NCI-H526 treated with DMSO at 0.1 percent for 48 hours (cell line): ENCODE measurements around the gene SLAMF1.

Experiments used
- DNase-seq: peaks from one replicate; lab custom pipeline; 2025; lab: John Stamatoyannopoulos, UW

The SLAMF1 gene

GRCh38 chr1:160625321-160625720 lies 21.5 kb downstream of the SLAMF1 start:
- no peak for DNase-seq

- DNase-seq: peak; percentile 88
Measured at GRCh38 chr1:160624464-160624863, 22.4 kb downstream of the SLAMF1 start.

DNA sequence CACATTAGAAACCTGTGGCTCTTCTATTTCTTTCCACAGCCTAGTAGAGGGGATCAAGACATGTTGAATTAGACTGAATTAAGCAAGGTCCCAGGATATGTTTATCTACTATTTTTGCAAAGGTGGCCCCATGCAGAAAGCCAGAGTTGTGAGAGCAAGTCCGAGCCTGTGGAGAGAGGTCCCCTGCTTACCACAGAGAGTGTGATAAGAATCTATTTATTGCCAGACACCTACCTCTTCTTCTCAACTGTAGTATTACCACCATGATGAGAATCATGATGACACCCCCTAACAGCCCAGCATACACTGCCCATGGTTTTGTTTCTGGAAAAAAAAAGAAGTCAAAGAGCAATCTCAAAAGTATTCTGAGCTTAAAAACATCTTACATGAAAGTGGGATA lies 23.0 kb downstream of the SLAMF1 start:
- DNase-seq: no peak

DNA sequence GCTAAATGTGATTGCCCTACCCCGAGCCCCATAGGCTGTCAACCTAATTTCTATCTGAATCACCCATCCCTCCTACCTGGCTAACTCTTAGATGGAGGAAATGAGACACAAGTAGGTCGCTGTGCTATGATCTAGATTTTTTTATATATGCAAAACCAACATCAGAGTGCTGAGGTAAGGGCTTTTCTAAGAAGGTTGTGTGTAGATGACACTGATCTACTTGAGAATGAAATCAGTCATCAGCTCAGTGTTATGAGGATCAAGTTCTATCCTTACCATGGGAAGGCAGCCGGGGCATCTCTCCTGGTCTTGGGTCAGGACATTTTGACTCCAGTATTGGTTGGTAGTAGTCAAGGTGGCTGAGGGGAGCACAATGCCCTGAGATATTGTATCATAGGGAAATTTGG lies 23.6 kb downstream of the SLAMF1 start:
- DNase-seq: no peak

GRCh38 chr1:160622501-160623226 lies 24.2 kb downstream of the SLAMF1 start:
- DNase-seq: no peak

DNA sequence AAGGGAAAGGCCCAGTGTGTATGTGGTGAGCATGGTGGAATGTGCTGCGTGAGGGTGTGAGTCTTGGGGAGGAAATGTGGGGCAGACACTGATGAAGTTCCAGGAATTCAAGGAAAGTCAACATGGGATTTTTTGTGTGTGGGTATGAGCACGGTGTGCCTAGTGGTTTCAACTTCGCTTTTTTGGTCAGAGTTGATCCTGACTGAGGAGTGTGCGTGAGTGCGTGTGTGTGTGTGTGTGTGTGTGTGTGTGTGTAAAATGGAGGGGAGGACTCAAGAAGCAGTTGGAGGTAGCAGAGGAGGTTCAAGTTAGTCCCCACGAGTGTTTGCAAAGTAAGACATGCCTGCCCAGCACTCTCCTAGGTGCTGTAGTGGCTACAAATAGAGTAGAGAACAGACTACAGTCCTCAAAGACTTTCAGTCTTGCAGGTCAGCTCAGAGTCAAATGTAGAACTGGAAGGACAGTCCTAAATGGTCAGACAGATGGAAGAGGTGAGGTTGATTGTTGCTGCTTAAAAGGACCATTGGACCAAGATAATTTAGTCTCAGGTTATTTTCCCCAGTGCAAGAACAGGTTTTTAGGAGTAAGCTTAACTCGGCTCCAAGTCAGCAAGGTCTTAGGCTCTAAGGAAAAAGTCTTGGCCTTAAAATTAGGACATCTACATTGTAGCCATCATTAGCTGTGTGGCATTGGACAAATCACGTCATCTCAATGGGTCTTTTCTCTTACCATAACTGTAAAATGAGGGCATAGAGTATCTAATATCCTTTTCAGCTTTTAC lies 25.0 kb downstream of the SLAMF1 start:
- DNase-seq: no peak

DNA sequence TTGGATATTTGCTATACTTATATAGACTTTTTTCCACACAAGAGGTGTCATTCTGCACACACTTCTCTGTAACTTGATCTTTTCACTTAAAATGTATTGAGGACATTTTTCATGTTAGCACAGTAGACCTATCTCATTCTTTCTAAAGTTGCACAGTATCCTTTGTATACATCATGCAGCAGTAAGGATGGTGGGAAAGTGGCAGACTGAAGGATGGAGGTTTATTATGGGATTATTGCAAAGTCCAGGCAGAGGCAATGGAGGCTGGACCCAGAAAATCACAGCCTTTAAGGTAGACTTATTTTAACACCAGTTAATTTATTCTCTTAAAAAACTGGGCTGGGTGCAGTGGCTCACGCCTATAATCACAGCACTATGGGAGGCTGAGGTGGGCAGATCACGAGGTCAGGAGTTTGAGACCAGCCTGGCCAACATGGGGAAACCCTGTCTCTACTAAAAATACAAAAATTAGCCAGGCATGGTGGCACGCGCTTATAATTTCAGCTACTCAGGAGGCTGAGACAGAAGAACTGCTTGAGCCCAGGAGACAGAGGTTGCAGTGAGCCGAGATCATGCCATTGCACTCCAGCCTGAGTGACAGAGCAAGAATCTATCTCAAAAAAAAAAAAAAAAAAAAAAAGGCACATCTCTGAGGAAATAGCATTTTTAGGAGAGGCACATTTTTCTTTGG lies 25.8 kb downstream of the SLAMF1 start:
- no peak for DNase-seq

DNA sequence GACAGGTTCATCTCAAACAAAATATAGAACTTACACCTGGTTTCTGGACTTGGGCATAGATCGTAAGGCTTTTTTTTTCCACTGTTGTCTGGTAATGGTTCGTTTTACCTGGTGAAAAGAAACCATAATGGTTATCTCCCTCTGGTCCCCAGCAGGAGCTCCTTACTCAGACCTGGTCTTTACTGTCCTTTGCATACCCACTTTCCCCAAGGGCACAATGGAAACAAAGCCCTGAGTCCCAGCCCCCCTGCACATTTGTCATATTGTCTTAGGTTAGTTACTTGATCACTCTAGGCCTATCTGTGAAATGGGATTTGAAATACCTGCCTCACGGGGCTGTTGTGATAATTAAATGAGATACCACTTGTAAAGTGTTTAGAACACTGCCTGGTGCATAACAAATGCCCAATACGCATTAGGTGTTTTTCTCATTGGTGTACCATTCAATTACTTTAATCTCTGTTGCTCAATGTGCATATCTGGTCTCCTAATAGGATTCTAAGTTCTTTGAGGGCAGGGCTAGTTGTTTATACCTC lies 27.0 kb downstream of the SLAMF1 start:
- DNase-seq: no peak

- no peak for DNase-seq
Measured at GRCh38 chr1:160618763-160619274, 28.0 kb downstream of the SLAMF1 start.

- DNase-seq: no peak
Measured at GRCh38 chr1:160618327-160618726, 28.5 kb downstream of the SLAMF1 start.

DNA sequence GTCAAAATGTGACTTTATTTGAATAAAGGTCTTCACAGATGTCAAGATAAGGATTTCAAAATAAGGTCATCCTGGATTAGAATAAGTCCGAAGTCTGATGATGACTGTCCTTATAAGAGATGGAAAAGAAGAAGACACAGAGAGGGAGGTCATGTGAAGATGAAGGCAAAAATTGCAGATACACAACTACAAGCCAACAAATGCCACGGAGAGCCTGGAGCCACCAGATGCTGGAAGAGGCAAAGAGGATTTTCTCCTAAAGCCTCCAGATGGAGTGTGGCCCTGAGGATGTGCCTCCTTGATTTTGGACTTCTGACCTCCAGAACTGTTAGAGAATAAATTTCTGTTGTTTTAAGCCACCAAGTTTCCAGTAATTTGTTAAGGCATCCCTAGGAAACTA lies 31.2 kb downstream of the SLAMF1 start:
- no peak for DNase-seq

GRCh38 chr1:160614410-160614809 lies 32.4 kb downstream of the SLAMF1 start:
- no peak for DNase-seq

DNA sequence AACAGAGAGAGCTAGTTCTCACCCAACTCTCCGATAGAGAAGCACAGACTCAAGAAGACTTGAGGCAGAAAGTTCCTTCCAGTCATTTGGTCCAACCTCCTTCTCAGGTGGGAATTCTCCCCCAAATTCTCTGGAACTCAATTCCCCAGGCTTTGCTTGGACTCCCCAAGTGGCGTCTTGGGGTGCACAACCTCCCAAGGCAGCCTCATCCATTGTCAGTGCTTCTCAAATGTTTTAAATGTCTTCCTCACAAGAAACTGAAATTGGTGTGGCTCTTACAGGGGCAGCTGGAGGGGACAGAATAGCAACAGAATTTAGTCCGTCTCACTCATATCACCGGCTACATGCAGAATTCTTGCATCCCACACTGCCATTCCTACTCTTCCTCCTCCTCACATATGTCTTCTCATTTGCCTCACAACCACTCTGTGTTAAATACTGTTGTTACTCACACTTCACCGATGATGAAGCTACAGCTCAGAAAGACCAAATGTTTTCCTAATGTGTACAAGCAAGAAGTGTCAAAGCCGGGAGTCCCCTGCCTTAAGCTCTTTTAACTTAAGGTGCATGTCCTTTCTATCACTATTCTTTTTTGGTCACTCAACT lies 34.1 kb downstream of the SLAMF1 start:
- DNase-seq: no peak

GRCh38 chr1:160610569-160611242 lies 36.1 kb downstream of the SLAMF1 start:
- DNase-seq: no peak

GRCh38 chr1:160608941-160609340 lies 37.9 kb downstream of the SLAMF1 start:
- DNase-seq: no peak

- DNase-seq: no peak
Measured at GRCh38 chr1:160608514-160608913, 38.3 kb downstream of the SLAMF1 start.

DNA sequence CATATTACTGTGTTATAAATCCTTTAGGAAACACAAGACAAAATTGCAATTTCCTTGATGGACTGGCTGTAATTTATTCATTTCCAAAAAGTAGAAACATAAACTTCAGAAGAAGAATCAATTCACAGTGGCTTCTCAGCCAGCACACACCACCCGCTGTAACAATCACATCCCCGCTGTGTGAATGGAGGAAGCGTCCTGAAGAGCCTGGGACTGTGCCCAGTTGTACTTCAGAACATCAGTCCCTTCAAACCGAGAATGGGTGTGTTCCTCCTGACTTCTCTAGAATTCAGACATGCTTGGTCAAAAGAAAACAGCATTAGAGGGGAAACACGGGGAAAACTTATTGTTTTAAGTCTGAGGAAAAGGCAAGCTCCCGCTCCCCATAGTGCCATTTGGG lies 38.8 kb downstream of the SLAMF1 start:
- no peak for DNase-seq

- DNase-seq: no peak
Measured at GRCh38 chr1:160607672-160608032, 39.2 kb downstream of the SLAMF1 start.

GRCh38 chr1:160607011-160607671 lies 39.7 kb downstream of the SLAMF1 start:
- peak; percentile 66 for DNase-seq

DNA sequence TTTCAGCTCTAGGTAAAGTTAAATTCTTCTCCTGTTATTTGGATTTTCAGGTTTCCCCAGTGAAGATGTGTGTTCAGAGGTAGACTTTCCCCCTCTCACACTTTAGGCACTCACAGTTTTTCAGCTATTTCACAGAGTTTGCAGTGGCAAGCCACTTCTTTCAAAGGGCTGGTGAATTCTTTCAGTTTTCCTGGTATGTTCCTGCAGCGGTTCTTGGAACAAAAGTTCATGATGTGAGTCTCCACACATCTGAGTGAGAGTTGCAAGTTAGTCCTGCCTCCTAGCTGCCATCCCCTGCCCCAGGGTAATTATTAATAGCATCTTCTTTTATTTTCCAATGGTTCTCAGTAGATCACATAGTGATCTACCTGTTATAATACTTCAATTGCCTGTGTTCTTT lies 40.2 kb downstream of the SLAMF1 start:
- DNase-seq: no peak
